ENCODE data around the gene RNF130. TPM values are rescaled to one million over a fixed set of nuclear protein-coding genes. Genes with fewer than 3 reads are reported as not detected.

RNF130 gene
- total RNA-seq, 1 donor from 2014 or later = 7.3 TPM

DNA sequence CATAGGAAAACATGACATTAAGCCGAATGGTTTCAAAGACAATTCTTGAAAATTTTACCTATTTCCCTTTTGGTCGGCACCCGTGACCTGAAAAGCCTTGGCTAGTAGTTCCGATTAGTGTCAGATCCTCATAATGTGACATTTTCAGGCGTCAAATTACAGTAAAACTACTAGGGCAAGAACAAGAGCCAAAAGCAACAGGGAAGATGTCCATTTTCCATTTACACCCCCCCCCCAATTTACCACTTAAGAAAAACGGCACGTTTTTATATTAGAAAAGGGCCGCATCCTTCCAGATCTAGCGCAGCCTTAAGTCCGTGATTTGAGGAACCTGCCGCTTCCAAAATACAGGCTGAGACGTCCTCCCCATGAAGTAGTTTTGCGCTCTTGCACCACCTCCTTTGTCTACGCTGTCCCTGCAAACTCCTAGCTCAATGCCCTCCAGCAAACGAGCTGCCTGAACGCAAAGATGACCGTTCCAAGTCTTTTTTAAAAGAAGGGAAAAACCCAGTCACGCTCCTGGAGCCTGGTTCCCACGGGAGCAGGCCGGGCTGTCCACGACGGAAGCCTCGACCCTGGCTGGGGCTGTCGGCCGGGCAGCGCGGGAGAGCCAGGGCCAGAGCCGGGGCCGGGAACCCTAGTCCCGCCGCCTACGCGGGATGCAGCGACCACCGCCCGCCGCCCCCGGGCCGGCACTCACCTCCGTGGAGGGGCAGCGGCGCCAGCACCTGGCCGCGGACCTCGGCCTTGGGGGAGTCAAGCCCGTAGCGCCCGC lies 616 bp downstream of the RNF130 start:
- Mint-ChIP-seq H3K4me3 (peak overlapping the region; percentile 77), H3K9me3 (peaks cover 4% of the 10 kb centered on the region), H3K27ac (peak overlapping the region; percentile 9), H3K4me1 (peaks cover 9% of the 10 kb centered on the region), H3K36me3 (ENCODE audit: low read depth) (peaks cover 2% of the 10 kb centered on the region), H3K27me3 (peaks cover 41% of the 10 kb centered on the region)
- intact Hi-C loops (cut with micrococcal nuclease) = loop anchor here (5.0 kb wide), 4 partner anchors 214 to 1444 kb away; partner anchors contain the start of genes CLK4, HNRNPH1 and MRNIP
- DNase-seq = peak; percentile 67

DNA sequence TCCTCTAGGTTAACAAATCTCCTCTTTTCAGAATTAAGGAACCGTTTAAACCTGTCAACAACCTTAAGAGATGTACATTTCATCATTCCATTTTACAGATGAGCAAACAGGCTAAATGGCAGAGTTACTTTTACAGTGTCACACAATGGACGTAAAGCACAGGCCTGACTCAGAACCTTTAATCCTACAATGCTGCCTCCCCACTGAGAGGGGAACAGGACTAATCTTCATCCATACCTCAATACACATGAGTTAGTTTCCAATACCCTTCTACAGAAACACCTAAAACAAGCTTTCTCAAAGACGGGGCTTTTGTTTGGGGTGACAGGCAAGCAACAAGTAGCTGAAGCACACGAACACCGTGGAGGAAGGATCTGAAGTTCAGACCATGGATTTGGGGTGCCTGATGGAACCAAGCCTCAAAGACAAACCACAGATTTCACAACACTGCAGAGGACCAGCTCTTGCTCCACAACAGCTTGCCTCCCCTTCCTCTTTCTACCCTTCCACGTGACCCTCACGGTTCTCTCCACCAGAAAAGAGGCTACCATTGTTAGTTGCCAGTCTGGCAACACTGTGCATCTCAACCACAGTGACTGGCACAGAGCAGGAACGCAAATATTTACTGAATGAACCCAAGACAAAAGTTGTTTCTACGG lies 1.8 kb downstream of the RNF130 start:
- intact Hi-C loops (cut with micrococcal nuclease) = loop anchor here (5.0 kb wide), 4 partner anchors 212 to 1442 kb away; partner anchors contain the start of genes CLK4, HNRNPH1 and MRNIP
- H3K27me3 Mint-ChIP-seq = peaks cover 39% of the 10 kb centered on the region
- no peak overlapping the region for H3K4me3 Mint-ChIP-seq
- peaks cover 9% of the 10 kb centered on the region for H3K4me1 Mint-ChIP-seq
- no peak for DNase-seq
- H3K27ac Mint-ChIP-seq = no peak overlapping the region
- H3K9me3 Mint-ChIP-seq = peaks cover 4% of the 10 kb centered on the region
- H3K36me3 Mint-ChIP-seq (ENCODE audit: low read depth) = peaks cover 2% of the 10 kb centered on the region

DNA sequence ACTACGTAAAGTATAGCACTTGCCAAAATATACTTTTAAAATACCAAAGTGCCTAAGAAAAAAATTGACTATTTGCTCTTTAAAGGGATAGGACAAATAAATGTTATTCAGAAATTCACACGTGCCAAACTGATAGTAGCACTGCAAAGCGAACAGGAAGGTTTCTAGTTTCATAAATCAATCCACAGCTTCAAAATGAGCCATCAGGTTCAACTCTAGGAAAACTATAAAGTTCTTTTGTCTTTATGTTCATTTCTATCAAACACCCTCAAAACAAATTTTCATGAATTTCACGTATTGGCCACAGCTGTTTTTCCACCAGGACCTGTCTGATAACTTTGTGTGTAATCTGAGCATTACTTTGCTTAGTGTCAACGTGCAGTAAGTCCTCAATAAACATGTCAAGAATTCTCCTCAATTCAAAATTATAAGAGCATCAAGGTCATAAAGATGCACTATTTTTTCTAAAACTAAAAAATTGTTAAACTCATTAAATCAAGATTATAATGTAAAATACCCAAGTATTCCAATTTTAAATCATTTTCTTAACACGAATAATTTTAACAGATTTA lies 3.0 kb downstream of the RNF130 start:
- H3K9me3 Mint-ChIP-seq = peaks cover 4% of the 10 kb centered on the region
- peaks cover 37% of the 10 kb centered on the region for H3K27me3 Mint-ChIP-seq
- no peak for DNase-seq
- no peak overlapping the region for H3K27ac Mint-ChIP-seq
- intact Hi-C loops (cut with micrococcal nuclease) = no loop called here
- H3K36me3 Mint-ChIP-seq (ENCODE audit: low read depth) = peaks cover 2% of the 10 kb centered on the region
- peaks cover 9% of the 10 kb centered on the region for H3K4me1 Mint-ChIP-seq
- H3K4me3 Mint-ChIP-seq = no peak overlapping the region

DNA sequence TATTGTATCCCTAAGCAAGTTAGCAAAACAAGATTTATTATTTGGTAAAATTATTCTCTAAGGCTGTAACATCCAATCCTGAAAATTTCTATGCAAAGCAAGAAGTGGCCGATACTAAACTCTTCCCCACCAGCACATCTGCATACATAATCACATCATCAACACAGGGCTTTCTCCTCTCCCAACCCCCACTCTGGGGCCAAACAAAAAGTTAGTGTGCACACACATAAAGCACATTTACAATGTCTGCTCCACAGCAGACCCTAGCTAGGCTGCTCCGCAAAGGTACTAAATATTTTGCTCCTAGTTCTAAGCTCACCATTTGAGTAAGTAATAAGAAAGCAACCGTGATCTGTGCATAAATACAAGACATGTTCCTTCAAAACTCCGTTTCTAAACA lies 3.6 kb downstream of the RNF130 start:
- Mint-ChIP-seq H3K4me3 (no peak overlapping the region), H3K27me3 (peaks cover 37% of the 10 kb centered on the region), H3K4me1 (peaks cover 9% of the 10 kb centered on the region), H3K27ac (no peak overlapping the region), H3K36me3 (ENCODE audit: low read depth) (peaks cover 2% of the 10 kb centered on the region), H3K9me3 (peaks cover 4% of the 10 kb centered on the region)
- DNase-seq = no peak
- intact Hi-C loops (cut with micrococcal nuclease) = no loop called here

DNA sequence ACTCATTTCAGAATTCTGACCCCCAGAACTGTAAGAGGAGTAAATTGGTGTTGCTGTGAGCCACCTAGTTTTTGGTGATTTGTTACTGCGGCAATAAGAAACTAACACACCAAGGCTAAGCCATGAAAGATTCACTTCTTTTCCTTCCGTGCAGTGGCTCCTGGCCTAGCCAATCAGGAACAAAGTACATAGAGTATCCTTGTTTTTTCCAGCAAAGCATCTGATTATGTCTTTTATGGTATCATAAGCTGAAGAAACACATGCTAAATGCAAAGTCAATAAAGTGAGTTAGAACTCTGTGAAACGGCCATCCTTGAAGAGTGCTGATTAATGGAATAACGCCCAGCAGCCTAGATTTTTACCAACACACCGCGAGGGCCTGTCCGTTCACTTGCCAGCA lies 11.4 kb downstream of the RNF130 start:
- H3K4me3 Mint-ChIP-seq = no peak overlapping the region
- intact Hi-C loops (cut with micrococcal nuclease) = no loop called here
- DNase-seq = no peak
- H3K36me3 Mint-ChIP-seq (ENCODE audit: low read depth) = no peaks in the 10 kb centered on the region
- no peak overlapping the region for H3K27ac Mint-ChIP-seq
- H3K27me3 Mint-ChIP-seq = peaks cover 4% of the 10 kb centered on the region
- no peaks in the 10 kb centered on the region for H3K9me3 Mint-ChIP-seq
- H3K4me1 Mint-ChIP-seq = no peaks in the 10 kb centered on the region

DNA sequence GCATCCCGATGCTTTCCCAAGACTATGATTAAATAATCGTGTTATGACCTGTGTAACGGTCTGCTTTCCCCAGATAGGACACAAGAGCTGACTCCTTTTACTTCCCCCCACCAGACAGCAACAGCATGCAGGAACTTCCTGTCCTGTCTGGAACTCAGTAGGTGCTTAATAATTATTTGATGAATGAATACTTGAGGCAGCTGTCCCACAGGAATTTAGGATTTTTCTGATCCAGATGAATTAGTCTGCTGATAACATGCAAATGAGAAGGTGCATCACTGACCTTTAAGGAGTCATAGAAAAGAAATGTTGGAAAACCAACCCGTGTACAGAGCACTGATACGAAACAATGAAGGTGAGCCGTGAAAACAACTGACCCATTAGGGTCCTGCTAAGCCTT lies 12.2 kb downstream of the RNF130 start:
- DNase-seq = no peak
- Mint-ChIP-seq H3K4me1 (no peaks in the 10 kb centered on the region), H3K36me3 (ENCODE audit: low read depth) (no peaks in the 10 kb centered on the region), H3K27ac (no peak overlapping the region), H3K27me3 (peaks cover 2% of the 10 kb centered on the region), H3K4me3 (no peak overlapping the region), H3K9me3 (no peaks in the 10 kb centered on the region)
- intact Hi-C loops (cut with micrococcal nuclease) = no loop called here

DNA sequence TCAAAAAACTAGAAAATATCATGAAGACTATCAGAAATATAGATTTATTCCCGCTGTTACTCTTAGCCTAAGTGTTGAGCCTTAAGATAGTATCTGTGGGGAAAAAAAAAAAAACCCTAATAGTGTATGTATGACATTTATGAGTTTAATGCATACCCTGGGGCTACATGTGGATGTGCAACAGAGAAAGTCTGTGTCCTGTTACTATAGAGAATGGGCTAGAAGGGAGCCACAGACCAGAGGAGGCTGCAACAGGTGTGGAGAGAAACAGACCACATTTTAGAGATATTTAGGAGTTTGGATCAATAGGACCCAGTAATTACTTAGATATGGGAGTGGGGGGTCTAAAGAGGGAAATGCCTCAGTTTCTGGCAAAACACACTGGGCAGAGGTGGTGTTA lies 15.4 kb downstream of the RNF130 start:
- Mint-ChIP-seq H3K36me3 (ENCODE audit: low read depth) (no peaks in the 10 kb centered on the region), H3K27ac (no peak overlapping the region), H3K4me3 (no peak overlapping the region), H3K4me1 (no peaks in the 10 kb centered on the region), H3K27me3 (no peaks in the 10 kb centered on the region), H3K9me3 (no peaks in the 10 kb centered on the region)
- intact Hi-C loops (cut with micrococcal nuclease) = no loop called here
- no peak for DNase-seq

DNA sequence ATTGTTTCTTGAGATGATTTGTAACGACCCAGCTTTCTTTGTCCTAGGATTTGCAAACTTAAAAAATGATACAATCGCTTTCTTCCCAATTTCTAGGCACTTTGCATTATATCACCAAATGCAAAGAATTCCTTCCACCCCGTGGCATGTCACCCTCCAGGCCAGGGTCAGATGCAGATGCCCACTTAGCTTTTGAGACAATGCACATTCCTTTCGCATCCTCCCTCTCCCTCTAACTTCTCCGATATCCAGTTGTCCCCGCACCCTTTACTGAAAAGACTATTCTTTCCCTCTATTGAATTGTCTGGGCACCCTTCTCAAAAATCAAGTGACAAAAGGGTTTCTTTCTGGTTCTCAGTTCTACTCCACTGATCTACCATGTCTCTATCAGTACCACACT lies 17.3 kb downstream of the RNF130 start:
- Mint-ChIP-seq H3K4me3 (no peak overlapping the region), H3K27ac (no peak overlapping the region), H3K4me1 (no peaks in the 10 kb centered on the region), H3K27me3 (no peaks in the 10 kb centered on the region), H3K36me3 (ENCODE audit: low read depth) (no peaks in the 10 kb centered on the region), H3K9me3 (no peaks in the 10 kb centered on the region)
- intact Hi-C loops (cut with micrococcal nuclease) = no loop called here
- no peak for DNase-seq

DNA sequence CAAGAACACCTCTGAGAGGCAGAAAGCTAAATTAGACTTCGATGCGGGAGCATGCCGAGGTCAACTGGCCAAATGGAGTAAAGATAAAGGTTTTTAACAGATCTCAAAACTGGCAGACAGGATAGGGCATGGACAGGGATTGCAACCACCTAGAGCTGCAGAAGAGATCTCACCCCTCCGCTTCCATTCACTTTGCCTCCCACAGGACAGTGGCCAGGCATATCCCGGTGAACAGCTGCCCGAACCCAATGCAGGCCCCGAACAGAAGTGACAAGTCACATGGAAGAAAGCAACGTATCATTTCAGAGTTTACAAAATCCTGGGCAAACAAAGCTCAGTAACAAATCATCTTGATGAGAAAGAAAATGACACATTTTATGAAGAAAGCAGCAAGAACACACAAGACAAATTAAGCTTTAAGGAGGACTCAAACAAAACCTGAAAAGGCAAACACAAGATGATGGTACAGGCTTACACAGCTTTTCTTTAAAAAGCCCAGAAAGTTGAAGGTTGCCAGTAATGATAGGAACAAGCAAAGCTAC lies 18.4 kb downstream of the RNF130 start:
- DNase-seq = no peak
- Mint-ChIP-seq H3K4me1 (no peaks in the 10 kb centered on the region), H3K9me3 (no peaks in the 10 kb centered on the region), H3K36me3 (ENCODE audit: low read depth) (no peaks in the 10 kb centered on the region), H3K27me3 (no peaks in the 10 kb centered on the region), H3K4me3 (no peak overlapping the region), H3K27ac (peak overlapping the region; percentile 13)
- intact Hi-C loops (cut with micrococcal nuclease) = no loop called here

DNA sequence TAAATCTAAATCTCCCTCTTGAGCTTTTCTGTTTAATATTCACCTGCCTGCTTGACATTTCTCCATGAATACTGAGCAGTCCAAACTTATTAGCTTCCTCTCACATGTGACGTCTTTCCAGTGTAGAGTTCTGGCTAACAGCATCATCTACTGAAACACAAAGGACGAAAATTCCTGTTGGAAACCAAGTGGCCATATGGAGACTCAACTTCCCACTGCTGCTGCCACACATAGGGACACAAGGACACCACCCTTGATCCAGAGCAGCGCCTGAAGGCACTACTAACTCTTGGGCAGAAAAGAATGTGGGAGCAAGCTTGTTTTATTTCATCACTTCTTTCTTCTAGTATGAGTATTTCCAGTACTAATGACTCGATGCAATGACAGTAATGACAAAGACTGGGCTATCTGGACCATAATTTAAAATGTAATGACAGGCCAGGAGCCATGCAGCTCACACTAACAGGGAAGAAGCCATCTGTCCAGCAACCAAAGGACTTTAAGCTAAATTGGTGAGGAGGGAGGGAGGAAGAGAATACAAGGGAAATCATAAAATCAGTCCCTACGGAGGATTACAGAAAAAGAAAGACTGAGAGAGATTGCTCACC lies 19.2 kb downstream of the RNF130 start:
- H3K36me3 Mint-ChIP-seq (ENCODE audit: low read depth) = no peaks in the 10 kb centered on the region
- H3K27ac Mint-ChIP-seq = no peak overlapping the region
- H3K4me1 Mint-ChIP-seq = no peaks in the 10 kb centered on the region
- no peak overlapping the region for H3K4me3 Mint-ChIP-seq
- intact Hi-C loops (cut with micrococcal nuclease) = no loop called here
- DNase-seq = no peak
- no peaks in the 10 kb centered on the region for H3K27me3 Mint-ChIP-seq
- no peaks in the 10 kb centered on the region for H3K9me3 Mint-ChIP-seq

DNA sequence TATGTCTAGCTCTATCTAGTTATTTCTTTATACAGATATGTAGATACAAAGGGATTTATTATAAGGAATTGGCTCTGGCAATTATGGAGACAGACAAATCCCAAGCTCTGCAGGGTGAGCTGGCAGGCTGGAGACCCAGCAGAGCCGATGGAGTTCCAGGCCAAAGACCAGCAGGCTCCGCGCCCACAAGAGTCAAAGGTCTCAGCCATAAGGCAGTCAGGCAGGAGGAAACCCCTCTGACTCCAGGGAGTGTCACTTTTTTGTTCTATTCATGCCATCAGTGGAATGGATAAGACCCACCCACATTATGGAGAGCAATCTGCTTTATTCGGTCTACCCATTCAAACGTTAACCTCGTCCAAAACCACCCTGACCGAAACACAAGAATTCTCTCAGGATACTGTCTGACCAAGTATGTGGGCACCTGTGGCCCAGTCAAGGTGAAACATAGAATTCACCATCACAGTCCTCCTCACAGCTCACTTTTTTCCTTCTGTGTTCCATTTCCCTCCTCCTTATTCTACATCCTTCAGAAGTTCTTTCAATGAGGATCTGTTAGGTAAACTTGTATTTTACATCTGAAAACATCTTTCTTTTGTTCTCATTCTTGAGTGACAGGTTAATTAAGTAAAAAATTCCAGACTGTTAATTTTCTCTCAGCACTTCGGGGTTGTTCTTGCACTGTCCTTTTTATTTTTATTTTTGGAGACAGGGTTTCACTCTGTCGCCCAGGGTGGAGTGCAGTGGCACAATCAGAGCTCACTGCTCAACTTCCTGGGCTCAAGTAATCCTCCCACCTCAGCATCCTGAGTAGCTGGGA lies 21.2 kb downstream of the RNF130 start:
- DNase-seq = no peak
- H3K27ac Mint-ChIP-seq = peak overlapping the region; percentile 25
- H3K4me1 Mint-ChIP-seq = no peaks in the 10 kb centered on the region
- intact Hi-C loops (cut with micrococcal nuclease) = no loop called here
- no peaks in the 10 kb centered on the region for H3K9me3 Mint-ChIP-seq
- H3K27me3 Mint-ChIP-seq = no peaks in the 10 kb centered on the region
- no peak overlapping the region for H3K4me3 Mint-ChIP-seq
- no peaks in the 10 kb centered on the region for H3K36me3 Mint-ChIP-seq (ENCODE audit: low read depth)

DNA sequence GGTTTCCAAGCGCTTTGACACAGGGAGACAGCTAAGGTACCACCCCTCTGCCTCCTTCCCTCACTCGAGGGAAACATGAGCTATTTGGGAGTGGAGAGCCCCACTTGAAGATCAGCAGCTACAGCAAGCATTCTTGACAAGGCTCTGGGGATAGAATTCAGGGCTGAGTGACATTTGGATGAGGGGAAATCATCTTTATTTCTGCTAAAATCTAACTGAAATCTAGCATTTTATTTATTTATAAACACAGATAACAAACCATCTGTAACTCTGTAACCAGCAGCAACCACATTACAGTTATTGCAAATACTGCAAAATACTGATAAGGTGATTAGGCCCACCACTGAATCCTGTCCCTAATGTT lies 22.4 kb downstream of the RNF130 start:
- no peak for DNase-seq
- Mint-ChIP-seq H3K4me1 (no peaks in the 10 kb centered on the region), H3K27ac (no peak overlapping the region), H3K36me3 (ENCODE audit: low read depth) (no peaks in the 10 kb centered on the region), H3K27me3 (no peaks in the 10 kb centered on the region), H3K9me3 (no peaks in the 10 kb centered on the region), H3K4me3 (no peak overlapping the region)
- intact Hi-C loops (cut with micrococcal nuclease) = no loop called here

DNA sequence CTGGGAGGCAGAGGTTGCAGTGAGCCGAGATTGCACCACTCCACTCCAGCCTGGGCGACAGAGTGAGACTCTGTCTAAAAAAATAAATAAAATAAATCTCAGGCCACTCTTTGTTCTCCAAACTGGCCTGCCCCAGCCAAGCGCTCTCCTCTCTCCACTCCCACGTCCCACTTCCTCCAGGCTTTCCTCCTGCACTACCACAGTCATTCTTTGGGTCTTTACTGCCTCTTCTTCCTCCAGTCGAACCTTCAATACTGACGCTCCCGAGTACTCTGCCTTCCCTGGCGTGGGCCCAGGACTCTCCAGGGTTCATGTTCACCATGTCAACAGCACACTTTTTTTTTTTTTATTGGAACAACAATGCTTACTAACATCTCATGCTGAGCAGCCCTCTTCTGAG lies 23.9 kb downstream of the RNF130 start:
- Mint-ChIP-seq H3K4me3 (no peak overlapping the region), H3K27me3 (no peaks in the 10 kb centered on the region), H3K9me3 (no peaks in the 10 kb centered on the region), H3K4me1 (no peaks in the 10 kb centered on the region), H3K27ac (no peak overlapping the region), H3K36me3 (ENCODE audit: low read depth) (no peaks in the 10 kb centered on the region)
- DNase-seq = no peak
- intact Hi-C loops (cut with micrococcal nuclease) = no loop called here

All from activated CD4-positive, alpha-beta T cell treated with anti-CD3 and anti-CD28 coated beads, Interleukin-2, amount 10 ng/mL, durations not matched to agents 24 days and 14 days (primary cell).